Epithelial cell of proximal tubule (primary cell): ENCODE results near the gene RGL2. TPM values are rescaled to one million over a fixed set of nuclear protein-coding genes. Genes with fewer than 3 reads are reported as not detected.
"Not testable (repeated sequence)": the region's sequence is repeated elsewhere in the genome, so short reads cannot be mapped to it uniquely, and the experiment has no call there.

Experiments
- DNase-seq: peaks from one replicate; pipeline ENCODE4 v3.0.0-alpha.2; 2011; ENCODE audit warnings: low read depth
- H3K4me3 ChIP-seq: 2 replicates; pipeline ENCODE4 v1.5.1; 2011; ENCODE audit warnings: low read depth, mild to moderate bottlenecking, low read length
- total RNA-seq: library from RNA; depleted of rRNA; stranded (reverse); fragments of >200 nt; gene quantifications from 2 replicates; pipeline ENCODE4 v1.2.3, GENCODE V29; 2015
- TF ChIP-seq, protein P1 (sequence below): conservative IDR thresholded peaks from 2 replicates; pipeline ENCODE4 v1.5.1; 2012; ENCODE audit warnings: low read depth, mild to moderate bottlenecking, low read length

RGL2 gene
- total RNA-seq, 1 donor from 2014 or later: 46.8 TPM

DNA sequence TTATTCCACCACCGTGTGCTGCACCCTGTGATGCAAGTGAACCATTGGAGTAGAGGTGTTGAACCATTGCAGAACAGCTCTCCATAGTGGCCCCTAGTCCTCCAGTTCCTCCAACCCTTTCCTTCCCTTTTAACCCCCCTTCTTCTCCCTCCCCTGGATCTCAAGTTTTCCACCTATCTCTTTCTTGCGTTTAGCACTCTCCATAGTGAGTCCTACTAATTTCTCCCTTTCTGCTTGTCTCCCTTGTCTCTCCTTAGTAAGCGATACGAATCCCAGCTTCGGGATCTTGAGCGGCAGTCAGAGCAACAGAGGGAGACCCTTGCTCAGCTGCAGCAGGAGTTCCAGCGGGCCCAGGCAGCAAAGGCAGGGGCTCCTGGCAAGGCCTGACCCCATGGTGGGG lies 8.3 kb downstream of the RGL2 start:
- DNase-seq: no peak
- TF ChIP-seq, protein P1, sequence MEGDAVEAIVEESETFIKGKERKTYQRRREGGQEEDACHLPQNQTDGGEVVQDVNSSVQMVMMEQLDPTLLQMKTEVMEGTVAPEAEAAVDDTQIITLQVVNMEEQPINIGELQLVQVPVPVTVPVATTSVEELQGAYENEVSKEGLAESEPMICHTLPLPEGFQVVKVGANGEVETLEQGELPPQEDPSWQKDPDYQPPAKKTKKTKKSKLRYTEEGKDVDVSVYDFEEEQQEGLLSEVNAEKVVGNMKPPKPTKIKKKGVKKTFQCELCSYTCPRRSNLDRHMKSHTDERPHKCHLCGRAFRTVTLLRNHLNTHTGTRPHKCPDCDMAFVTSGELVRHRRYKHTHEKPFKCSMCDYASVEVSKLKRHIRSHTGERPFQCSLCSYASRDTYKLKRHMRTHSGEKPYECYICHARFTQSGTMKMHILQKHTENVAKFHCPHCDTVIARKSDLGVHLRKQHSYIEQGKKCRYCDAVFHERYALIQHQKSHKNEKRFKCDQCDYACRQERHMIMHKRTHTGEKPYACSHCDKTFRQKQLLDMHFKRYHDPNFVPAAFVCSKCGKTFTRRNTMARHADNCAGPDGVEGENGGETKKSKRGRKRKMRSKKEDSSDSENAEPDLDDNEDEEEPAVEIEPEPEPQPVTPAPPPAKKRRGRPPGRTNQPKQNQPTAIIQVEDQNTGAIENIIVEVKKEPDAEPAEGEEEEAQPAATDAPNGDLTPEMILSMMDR: no peak
- H3K4me3 ChIP-seq: peak overlapping the region; percentile 81

DNA sequence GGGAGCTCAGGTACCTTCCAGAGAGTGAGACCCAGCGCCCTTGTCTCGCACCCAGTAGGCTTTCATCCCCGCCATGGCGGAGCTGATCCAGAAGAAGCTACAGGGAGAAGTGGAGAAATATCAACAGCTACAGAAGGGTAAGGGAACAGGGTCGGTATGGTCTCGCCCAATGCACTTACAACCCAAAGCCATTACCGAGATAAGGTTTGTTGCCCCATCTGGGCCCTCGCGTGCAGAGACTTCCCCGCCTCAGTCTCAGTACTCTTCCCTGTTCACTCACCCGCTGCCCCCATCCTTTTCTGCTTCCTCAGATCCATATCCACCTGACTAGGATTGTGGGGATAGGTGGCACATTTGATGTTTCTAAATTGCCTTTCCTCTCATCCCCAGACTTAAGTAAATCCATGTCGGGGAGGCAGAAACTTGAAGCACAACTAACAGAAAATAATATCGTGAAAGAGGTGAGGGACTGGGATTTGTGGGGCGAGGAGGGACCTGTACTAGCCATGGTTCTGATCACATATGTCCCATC lies 8.9 kb downstream of the RGL2 start:
- no peak for DNase-seq
- TF ChIP-seq, protein P1: no peak
- peak overlapping the region; percentile 81 for H3K4me3 ChIP-seq

DNA sequence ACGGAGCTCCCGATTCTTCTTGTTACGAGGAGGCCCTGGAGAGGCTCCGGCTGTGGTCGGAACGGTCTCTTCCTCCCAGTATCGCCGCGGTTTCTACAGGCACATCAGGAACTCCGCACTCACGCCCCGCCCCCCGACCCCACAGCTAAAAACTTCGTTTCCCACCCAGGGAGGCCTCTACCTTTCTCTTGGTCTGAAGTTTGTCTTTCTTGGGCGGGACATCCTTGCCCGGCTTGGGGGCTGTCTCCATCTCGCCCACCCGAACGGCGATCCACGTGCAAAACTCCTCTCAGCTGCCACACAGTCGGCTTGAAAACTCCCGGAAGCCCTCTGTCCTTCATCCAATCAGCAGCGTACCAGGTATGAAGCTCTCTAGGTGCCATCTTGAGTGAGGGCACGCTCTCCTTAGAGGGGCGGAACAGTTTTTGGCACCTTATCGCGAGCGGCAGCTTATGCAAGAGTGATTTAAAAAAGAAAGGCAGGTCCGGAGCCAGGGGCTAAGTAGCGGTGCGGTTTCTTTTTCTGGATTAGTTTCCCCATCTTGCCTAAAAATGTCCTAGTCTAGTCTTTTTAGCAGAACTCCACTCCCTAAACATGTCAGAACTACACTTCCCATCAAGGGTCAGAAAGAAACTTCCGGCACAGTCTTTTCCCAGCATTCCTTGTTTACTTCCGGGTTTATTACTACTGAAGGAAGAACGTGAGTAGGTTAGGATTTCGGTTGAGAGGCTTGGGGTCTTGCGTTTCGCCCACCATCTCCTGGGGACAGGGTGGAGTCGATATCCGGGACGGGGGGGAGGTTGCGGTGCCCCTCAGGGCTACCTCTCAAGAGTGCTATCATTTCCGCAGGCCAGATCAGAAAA lies 9.6 kb downstream of the RGL2 start, which contains the start of the genes PFDN6 and WDR46:
Gene PFDN6, plus strand, starts transcription at position 681 of the 863 bp plus-strand sequence. CDS start 256 bp downstream, outside the sequence.
Gene WDR46, minus strand, starts transcription at position 319 of the 863 bp plus-strand sequence. Its CDS starts 69 bp downstream, at position 250.
- TF ChIP-seq, protein P1: no peak
- peak; percentile 79 for DNase-seq
- peak within 1 kb of the TSS; percentile 81 for H3K4me3 ChIP-seq

DNA sequence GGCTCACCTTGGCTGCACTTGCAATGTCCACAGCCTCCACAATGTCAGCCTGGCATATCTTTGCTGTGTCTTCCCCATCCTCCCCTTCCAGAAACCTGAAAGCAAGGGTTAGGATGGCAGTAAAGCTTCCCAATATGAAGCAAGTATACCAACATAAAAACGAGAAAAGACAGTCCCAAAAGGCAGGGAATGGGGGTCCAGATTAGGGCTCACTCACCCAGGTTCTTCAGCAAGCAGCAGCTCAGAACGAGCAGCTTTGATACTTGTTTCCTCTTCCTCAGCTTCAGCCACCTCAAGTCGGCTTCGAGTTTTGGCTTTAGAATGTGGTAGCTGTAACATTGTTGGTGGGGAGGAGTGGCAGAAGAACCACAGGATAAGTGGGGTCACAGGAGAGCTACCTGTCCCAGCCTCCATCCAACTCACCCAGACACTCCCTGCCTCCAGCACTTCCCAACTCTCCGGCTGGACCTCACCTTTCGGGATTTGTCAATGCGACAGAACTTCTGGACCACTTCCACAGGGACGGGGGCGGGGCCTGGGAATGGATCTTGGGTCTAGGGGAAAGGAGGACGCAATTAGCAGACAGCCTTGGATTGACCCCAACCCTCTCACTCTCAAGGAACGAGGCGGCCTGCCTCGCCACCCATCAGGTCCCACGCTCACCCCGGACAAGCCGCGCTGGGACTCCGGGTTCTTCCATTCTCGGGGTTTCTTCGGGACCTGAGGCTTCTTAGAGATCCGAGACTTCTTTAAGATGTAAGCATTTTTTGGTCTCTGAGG lies 10.4 kb downstream of the RGL2 start:
- DNase-seq: no peak
- H3K4me3 ChIP-seq: peak overlapping the region; percentile 81
- TF ChIP-seq, protein P1: no peak

DNA sequence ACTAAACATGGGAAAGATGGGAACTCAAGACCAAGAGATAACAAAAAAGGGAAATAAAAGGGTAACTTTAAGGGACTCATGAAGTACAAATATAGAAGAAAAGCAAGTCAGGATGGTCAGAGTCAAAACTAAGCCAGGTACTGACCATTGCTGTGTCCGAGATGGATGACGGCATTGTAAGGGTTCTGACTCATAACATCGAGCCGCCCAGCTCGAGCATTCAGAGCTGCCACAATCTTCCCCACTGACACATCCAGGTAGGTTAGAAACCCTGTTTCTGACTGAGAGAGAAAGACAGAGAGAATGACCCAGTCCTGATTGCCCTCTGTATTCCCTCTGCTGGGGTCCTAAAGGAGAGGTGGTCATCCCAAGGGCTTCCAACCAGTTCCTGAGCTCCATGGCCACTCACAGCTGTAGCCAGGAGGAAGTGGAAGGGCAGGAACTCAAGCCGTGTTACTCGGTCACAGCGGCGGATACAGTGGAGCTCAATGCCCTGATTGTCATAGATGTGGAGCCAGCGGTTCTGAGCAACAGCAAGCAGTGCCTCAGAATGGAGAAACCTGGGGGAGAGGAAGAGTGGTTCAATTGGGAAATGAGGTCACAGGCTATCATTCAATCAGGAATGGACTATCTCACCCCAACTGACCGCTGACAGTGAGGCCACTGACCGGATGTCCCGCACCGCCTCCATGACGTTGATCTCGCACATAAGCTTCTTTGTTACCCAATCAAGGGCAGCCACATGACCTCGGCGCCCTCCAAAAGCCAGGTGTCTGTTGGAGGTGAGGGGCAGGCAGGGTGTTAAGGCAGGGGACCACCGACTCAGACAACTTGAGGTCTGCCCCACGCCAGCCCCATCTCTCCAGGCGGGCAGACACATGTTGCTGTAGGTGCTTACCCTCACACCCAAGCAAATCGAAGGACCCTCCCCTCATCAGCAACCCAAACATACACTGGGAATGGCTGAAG lies 11.5 kb downstream of the RGL2 start:
- TF ChIP-seq, protein P1: no peak
- DNase-seq: no peak
- H3K4me3 ChIP-seq: no peak overlapping the region

DNA sequence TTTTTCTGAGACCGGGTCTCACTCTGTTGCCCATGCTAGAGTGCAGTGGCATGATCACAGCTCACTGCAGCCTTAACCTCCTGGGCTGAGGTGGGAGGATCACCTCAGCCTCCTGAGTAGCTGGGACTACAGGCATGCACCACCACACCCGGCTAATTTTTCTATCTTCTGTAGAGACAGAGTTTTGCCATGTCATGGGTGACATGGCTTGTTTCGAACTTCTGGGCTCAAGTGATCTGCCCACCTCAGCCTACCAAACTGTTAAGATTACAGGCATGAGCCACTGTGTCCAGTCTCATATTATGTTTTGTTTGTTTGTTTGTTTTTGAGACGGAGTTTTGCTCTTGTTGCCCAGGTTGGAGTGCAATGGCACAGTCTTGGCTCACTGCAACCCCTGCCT lies 13.5 kb downstream of the RGL2 start:
- not testable (repeated sequence) for H3K4me3 ChIP-seq, DNase-seq
